Measurements from ENCODE around the gene CENPA. TPM values are rescaled to one million over a fixed set of nuclear protein-coding genes. Genes with fewer than 3 reads are reported as not detected.

The CENPA gene
- total and polyA plus RNA-seq, 2 of the 13 experiments (the other 11 are each of a cell fraction or from before 2014, with no cell fraction given), result 28.5 to 38.5 TPM

DNA sequence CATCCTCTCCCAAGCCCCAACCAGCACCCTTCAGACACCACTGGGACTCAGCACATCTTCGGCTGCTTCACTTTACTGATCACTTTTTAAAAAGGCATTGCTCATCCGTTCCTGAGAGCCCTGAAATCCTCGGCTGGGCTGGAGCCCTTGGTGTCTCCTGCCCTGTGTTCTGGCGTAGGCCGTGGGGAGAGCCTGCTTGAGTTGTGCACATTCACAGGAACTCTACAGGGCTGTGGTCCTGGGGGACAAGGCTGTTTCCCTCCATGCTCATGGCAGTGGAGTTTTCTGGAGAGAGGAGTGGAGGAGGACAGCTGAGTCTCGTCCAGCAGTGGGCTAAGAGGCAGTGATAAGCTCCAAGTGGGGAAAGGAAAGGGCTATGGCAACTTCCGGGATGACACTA is 15.9 kb downstream of the CENPA start:
- CTCF ChIA-PET (ENCODE audit: low intra/inter-chr PET ratio, low total read pairs), result no interaction called here

More for the DNA sequence above, 15.9 kb downstream of the CENPA start:
- FAIRE-seq, result no peak
- WGBS (ENCODE audit: low lambda C conversion rate), result 95% methylated on average over 7 of the region's 7 CpGs
- no TSS peak for BruUV-seq (replicated peaks)
- TF ChIP-seq SMAD3 (CRISPR knock-in tag; IDR thresholded peaks at IDR 0.05) (no peak), KLF9 (CRISPR knock-in tag; IDR thresholded peaks at IDR 0.05; ENCODE audit: low read depth) (no peak), PCBP1 (IDR thresholded peaks at IDR 0.05; ENCODE audit: borderline replicate concordance, low read depth, low read length) (no peak), ZSCAN20 (CRISPR knock-in tag; IDR thresholded peaks at IDR 0.05; ENCODE audit: borderline replicate concordance) (no peak), ZBTB44 (CRISPR knock-in tag; IDR thresholded peaks at IDR 0.05) (no peak), SALL1 (CRISPR knock-in tag; IDR thresholded peaks at IDR 0.05) (no peak), MAFG (CRISPR knock-in tag; IDR thresholded peaks at IDR 0.05) (no peak), CHD4 (IDR thresholded peaks at IDR 0.05; ENCODE audit: borderline replicate concordance, low read length) (no peak), HINFP (CRISPR knock-in tag; IDR thresholded peaks at IDR 0.05; ENCODE audit: low read depth) (no peak), ZNF552 (CRISPR knock-in tag; IDR thresholded peaks at IDR 0.05; ENCODE audit: borderline replicate concordance) (no peak), ZNF75D (CRISPR knock-in tag; IDR thresholded peaks at IDR 0.05; ENCODE audit: borderline replicate concordance) (no peak)
- TF ChIP-seq, protein P1, sequence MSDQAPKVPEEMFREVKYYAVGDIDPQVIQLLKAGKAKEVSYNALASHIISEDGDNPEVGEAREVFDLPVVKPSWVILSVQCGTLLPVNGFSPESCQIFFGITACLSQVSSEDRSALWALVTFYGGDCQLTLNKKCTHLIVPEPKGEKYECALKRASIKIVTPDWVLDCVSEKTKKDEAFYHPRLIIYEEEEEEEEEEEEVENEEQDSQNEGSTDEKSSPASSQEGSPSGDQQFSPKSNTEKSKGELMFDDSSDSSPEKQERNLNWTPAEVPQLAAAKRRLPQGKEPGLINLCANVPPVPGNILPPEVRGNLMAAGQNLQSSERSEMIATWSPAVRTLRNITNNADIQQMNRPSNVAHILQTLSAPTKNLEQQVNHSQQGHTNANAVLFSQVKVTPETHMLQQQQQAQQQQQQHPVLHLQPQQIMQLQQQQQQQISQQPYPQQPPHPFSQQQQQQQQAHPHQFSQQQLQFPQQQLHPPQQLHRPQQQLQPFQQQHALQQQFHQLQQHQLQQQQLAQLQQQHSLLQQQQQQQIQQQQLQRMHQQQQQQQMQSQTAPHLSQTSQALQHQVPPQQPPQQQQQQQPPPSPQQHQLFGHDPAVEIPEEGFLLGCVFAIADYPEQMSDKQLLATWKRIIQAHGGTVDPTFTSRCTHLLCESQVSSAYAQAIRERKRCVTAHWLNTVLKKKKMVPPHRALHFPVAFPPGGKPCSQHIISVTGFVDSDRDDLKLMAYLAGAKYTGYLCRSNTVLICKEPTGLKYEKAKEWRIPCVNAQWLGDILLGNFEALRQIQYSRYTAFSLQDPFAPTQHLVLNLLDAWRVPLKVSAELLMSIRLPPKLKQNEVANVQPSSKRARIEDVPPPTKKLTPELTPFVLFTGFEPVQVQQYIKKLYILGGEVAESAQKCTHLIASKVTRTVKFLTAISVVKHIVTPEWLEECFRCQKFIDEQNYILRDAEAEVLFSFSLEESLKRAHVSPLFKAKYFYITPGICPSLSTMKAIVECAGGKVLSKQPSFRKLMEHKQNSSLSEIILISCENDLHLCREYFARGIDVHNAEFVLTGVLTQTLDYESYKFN (CRISPR knock-in tag; conservative IDR thresholded peaks at IDR 0.05), result no peak
- H3K27ac ChIP-seq (ENCODE audit: extremely low read length, insufficient read depth, low read length), result no peak overlapping the region
- no peaks in the 10 kb centered on the region for H3K27me3 ChIP-seq (ENCODE audit: control insufficient read depth in 1 of 2, insufficient read depth in 2 of 2, low read length in 2 of 2)
- in situ Hi-C loops (cut with HindIII; ENCODE audit: extremely low pct_ligation_motif_present, low pct_unique_long_range_greater_than_20kb), result no loop called here
- no peaks in the 10 kb centered on the region for H4K20me1 ChIP-seq (ENCODE audit: insufficient read depth, low read length)
- H3K79me2 ChIP-seq (ENCODE audit: insufficient read depth, low read length), result no peaks in the 10 kb centered on the region
- no peak overlapping the region for H3K4me3 ChIP-seq (replicated peaks in 1 of 3; ENCODE audit: insufficient read depth in 1 of 3, low read depth in 2 of 3, low read length in 3 of 3)
- no peaks in the 10 kb centered on the region for H3K9me3 ChIP-seq (ENCODE audit: low read length)
- H3K36me3 ChIP-seq (replicated peaks in 1 of 2; ENCODE audit: control insufficient read depth in 1 of 2, insufficient read depth in 2 of 2, low read length in 2 of 2), result peaks cover 4 to 12% of the 10 kb centered on the region in 2 experiments; a peak in 4 of 5 replicates
- H2AFZ ChIP-seq (ENCODE audit: low read length), result no peak overlapping the region
- no peak overlapping the region for H3K4me2 ChIP-seq (ENCODE audit: low read depth, low read length)
- intact Hi-C loops (cut with micrococcal nuclease; ENCODE audit: unreplicated experiment), result no loop called here
- POLR2A ChIA-PET, result no interaction called here
- no peak overlapping the region for H3K9ac ChIP-seq (ENCODE audit: insufficient read depth, low read depth, low read length)
- no peaks in the 10 kb centered on the region for H3K4me1 ChIP-seq (ENCODE audit: insufficient read depth, low read length)
- no peak; the same call in 1 of the 3 replicates for ATAC-seq
- DNase-seq (ENCODE audit: low spot score), result no peak

Measured in HepG2 (cell line).